ENCODE data around the gene FIBP. TPM values are rescaled to one million over a fixed set of nuclear protein-coding genes. Genes with fewer than 3 reads are reported as not detected.

FIBP gene
- polyA plus RNA-seq, 1 donor from 2014 or later: 248 TPM

DNA sequence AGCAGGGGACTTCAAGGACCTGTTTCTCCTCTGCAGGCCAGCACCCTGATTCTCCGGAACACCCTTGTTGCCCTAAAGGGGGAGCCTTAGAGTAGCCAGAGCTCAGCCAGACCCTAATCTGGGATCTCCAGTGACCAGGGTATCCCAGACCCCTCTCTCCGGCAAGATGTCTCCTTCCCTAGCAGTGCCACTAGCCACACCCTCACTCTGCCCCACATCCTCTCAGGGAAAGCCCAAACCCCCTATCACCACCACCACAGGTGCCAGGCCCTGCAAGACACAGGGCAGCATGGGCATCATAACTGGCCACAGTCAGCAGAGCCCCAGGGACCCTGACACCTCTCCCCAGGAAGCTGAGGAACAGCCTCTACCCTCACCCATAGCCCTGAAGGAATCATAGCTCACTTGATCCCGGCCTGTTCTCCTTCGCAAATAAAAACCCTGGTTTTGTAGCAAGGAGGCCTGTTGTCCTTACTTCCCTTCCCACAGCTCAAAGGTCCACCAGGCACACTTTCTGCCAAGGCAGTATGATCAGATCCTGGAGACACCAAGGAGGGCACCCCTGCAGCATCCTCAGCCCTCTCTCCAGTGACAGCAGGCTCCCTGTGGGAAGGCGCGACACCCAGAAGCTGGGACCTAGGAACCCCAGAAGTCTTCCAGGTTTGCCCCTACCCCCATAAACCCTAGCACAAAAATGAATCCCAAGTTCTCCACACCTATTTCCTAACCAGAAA is 34.9 kb downstream of the FIBP start:
- Histone ChIP-seq H3K9ac (ENCODE audit: low read length) (no peak overlapping the region), H3F3A (ENCODE audit: insufficient read depth, low read length, poor library complexity, severe bottlenecking) (peaks cover under 1% of the 10 kb centered on the region), H4K20me1 (ENCODE audit: insufficient read depth) (peaks cover 48% of the 10 kb centered on the region), H3K4me3 (ENCODE audit: low read length) (no peak overlapping the region), H3K36me3 (ENCODE audit: insufficient read depth, low read length) (peaks cover 5% of the 10 kb centered on the region), H3K79me2 (replicated peaks; ENCODE audit: insufficient read depth, low read length) (peaks cover 38% of the 10 kb centered on the region), H3K27ac (ENCODE audit: low read length) (no peak overlapping the region), H3K27me3 (ENCODE audit: insufficient read depth, low read depth, low read length) (no peaks in the 10 kb centered on the region), H3K9me2 (ENCODE audit: insufficient read depth, low read length) (no peaks in the 10 kb centered on the region), H3K9me3 (ENCODE audit: low read length) (no peaks in the 10 kb centered on the region), H3K4me2 (ENCODE audit: low read length) (no peak overlapping the region), H2AFZ (ENCODE audit: low read depth, low read length) (no peak overlapping the region)
- TF ChIP-seq POLR2AphosphoS5 (IDR thresholded peaks at IDR 0.05) (no peak), EZH2 (IDR thresholded peaks at IDR 0.05; ENCODE audit: borderline replicate concordance, insufficient read depth, low read length, poor library complexity, severe bottlenecking) (no peak), MXI1 (conservative IDR thresholded peaks at IDR 0.05; ENCODE audit: poor library complexity, severe bottlenecking) (no peak), EP300 (conservative IDR thresholded peaks at IDR 0.05; ENCODE audit: poor library complexity, severe bottlenecking) (no peak), TAF1 (IDR thresholded peaks at IDR 0.05; ENCODE audit: low read depth) (no peak), SMC3 (conservative IDR thresholded peaks at IDR 0.05; ENCODE audit: poor library complexity) (no peak), RAD21 (conservative IDR thresholded peaks at IDR 0.05) (no peak)
- TF ChIP-seq, protein P1, sequence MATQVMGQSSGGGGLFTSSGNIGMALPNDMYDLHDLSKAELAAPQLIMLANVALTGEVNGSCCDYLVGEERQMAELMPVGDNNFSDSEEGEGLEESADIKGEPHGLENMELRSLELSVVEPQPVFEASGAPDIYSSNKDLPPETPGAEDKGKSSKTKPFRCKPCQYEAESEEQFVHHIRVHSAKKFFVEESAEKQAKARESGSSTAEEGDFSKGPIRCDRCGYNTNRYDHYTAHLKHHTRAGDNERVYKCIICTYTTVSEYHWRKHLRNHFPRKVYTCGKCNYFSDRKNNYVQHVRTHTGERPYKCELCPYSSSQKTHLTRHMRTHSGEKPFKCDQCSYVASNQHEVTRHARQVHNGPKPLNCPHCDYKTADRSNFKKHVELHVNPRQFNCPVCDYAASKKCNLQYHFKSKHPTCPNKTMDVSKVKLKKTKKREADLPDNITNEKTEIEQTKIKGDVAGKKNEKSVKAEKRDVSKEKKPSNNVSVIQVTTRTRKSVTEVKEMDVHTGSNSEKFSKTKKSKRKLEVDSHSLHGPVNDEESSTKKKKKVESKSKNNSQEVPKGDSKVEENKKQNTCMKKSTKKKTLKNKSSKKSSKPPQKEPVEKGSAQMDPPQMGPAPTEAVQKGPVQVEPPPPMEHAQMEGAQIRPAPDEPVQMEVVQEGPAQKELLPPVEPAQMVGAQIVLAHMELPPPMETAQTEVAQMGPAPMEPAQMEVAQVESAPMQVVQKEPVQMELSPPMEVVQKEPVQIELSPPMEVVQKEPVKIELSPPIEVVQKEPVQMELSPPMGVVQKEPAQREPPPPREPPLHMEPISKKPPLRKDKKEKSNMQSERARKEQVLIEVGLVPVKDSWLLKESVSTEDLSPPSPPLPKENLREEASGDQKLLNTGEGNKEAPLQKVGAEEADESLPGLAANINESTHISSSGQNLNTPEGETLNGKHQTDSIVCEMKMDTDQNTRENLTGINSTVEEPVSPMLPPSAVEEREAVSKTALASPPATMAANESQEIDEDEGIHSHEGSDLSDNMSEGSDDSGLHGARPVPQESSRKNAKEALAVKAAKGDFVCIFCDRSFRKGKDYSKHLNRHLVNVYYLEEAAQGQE (IDR thresholded peaks at IDR 0.05; ENCODE audit: borderline replicate concordance): no peak
- TF ChIP-seq, protein P2, sequence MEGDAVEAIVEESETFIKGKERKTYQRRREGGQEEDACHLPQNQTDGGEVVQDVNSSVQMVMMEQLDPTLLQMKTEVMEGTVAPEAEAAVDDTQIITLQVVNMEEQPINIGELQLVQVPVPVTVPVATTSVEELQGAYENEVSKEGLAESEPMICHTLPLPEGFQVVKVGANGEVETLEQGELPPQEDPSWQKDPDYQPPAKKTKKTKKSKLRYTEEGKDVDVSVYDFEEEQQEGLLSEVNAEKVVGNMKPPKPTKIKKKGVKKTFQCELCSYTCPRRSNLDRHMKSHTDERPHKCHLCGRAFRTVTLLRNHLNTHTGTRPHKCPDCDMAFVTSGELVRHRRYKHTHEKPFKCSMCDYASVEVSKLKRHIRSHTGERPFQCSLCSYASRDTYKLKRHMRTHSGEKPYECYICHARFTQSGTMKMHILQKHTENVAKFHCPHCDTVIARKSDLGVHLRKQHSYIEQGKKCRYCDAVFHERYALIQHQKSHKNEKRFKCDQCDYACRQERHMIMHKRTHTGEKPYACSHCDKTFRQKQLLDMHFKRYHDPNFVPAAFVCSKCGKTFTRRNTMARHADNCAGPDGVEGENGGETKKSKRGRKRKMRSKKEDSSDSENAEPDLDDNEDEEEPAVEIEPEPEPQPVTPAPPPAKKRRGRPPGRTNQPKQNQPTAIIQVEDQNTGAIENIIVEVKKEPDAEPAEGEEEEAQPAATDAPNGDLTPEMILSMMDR (IDR thresholded peaks at IDR 0.05; ENCODE audit: poor library complexity, severe bottlenecking): no peak

DNA sequence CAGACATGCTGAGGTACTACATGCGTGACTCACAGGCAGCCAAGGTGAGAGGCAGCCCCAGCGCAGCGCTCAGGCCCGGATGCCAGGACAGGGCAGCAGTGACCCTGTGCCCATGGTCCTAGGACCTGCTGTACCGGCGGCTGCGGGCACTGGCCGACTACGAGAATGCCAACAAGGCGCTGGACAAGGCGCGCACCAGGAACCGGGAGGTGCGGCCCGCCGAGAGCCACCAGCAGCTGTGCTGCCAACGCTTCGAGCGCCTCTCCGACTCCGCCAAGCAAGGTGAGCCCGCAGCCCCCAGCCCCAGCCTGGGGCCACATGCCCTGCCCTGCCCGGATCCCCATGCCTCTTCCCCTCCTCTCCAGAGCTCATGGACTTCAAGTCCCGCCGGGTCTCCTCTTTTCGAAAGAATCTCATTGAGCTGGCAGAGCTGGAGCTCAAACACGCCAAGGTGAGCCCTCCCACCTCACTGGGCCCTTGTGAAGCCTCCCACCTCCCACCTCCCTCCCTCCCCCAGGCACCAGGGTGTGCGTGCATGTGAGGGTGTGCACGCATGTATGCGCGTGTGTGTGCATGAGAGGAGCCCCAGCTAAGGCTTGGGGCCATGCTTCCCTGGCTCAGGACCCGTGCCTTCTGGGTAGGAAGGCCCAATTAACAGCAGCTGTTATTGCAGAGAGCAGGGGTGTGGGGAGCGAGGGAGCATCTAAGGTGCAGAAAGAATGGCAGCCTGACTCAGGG is 35.6 kb downstream of the FIBP start:
- no peaks in the 10 kb centered on the region for H3K9me3 ChIP-seq (ENCODE audit: low read length)
- peaks cover 38% of the 10 kb centered on the region for H3K79me2 ChIP-seq (replicated peaks; ENCODE audit: insufficient read depth, low read length)
- no peak for TF ChIP-seq MXI1 (conservative IDR thresholded peaks at IDR 0.05; ENCODE audit: poor library complexity, severe bottlenecking)
- TF ChIP-seq, protein P2 (IDR thresholded peaks at IDR 0.05; ENCODE audit: poor library complexity, severe bottlenecking): no peak
- TF ChIP-seq POLR2AphosphoS5 (IDR thresholded peaks at IDR 0.05): peak; percentile 19
- no peak for TF ChIP-seq SMC3 (conservative IDR thresholded peaks at IDR 0.05; ENCODE audit: poor library complexity)
- H3K27ac ChIP-seq (ENCODE audit: low read length): no peak overlapping the region
- H2AFZ ChIP-seq (ENCODE audit: low read depth, low read length): no peak overlapping the region
- H3K4me3 ChIP-seq (ENCODE audit: low read length): no peak overlapping the region
- no peak overlapping the region for H3K4me2 ChIP-seq (ENCODE audit: low read length)
- H3K27me3 ChIP-seq (ENCODE audit: insufficient read depth, low read depth, low read length): no peaks in the 10 kb centered on the region
- no peaks in the 10 kb centered on the region for H3K9me2 ChIP-seq (ENCODE audit: insufficient read depth, low read length)
- H3K9ac ChIP-seq (ENCODE audit: low read length): no peak overlapping the region
- H3F3A ChIP-seq (ENCODE audit: insufficient read depth, low read length, poor library complexity, severe bottlenecking): no peaks in the 10 kb centered on the region
- H3K36me3 ChIP-seq (ENCODE audit: insufficient read depth, low read length): peaks cover 5% of the 10 kb centered on the region
- peaks cover 48% of the 10 kb centered on the region for H4K20me1 ChIP-seq (ENCODE audit: insufficient read depth)

Measured in neural cell (in vitro differentiated cells).